Upper lobe of left lung (tissue), 4 donors: Measurements from ENCODE around the gene FBXW7.

Experiments used
- POLR2A ChIP-seq, 4 donors: fragments of 450-650 bp; IDR thresholded peaks; one replicate each; pipeline ENCODE4 v1.5.1; 2016 to 2017; ENCODE audit warnings: antibody characterized with exemption in 4 of 4, mild to moderate bottlenecking in 2 of 4
- TF ChIP-seq, protein P1 (sequence below), 6 experiments: fragments of 450-650 bp in 4 of 6; fragments of 200-600 bp in 2 of 6; sonication (generic) in 2 of 6; IDR thresholded peaks; one replicate each; pipeline ENCODE4 v1.5.1; 2016 to 2019; ENCODE audit warnings: antibody characterized with exemption in 6 of 6

GRCh38 chr4:152437561-152437960 lies 98.3 kb downstream of the FBXW7 start:
- TF ChIP-seq, protein P1, sequence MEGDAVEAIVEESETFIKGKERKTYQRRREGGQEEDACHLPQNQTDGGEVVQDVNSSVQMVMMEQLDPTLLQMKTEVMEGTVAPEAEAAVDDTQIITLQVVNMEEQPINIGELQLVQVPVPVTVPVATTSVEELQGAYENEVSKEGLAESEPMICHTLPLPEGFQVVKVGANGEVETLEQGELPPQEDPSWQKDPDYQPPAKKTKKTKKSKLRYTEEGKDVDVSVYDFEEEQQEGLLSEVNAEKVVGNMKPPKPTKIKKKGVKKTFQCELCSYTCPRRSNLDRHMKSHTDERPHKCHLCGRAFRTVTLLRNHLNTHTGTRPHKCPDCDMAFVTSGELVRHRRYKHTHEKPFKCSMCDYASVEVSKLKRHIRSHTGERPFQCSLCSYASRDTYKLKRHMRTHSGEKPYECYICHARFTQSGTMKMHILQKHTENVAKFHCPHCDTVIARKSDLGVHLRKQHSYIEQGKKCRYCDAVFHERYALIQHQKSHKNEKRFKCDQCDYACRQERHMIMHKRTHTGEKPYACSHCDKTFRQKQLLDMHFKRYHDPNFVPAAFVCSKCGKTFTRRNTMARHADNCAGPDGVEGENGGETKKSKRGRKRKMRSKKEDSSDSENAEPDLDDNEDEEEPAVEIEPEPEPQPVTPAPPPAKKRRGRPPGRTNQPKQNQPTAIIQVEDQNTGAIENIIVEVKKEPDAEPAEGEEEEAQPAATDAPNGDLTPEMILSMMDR (IDR thresholded peaks at IDR 0.05), result no peak
- no peak for TF ChIP-seq POLR2A (IDR thresholded peaks at IDR 0.05)
